NT2/D1 (cell line): Measurements from ENCODE around the gene HIPK2.

Source experiments
- SUZ12 ChIP-seq: IDR thresholded peaks from 2 replicates; pipeline ENCODE4 v1.6.1; 2011; ENCODE audit not compliant: insufficient read length, insufficient read depth; ENCODE audit errors: extremely low read depth
- YY1 ChIP-seq: IDR thresholded peaks from 2 replicates; pipeline ENCODE4 v1.6.1; 2011; ENCODE audit not compliant: insufficient read length, insufficient read depth
- ZNF274 ChIP-seq: IDR thresholded peaks from 2 replicates; pipeline ENCODE4 v1.6.1; 2011; ENCODE audit warnings: mild to moderate bottlenecking, low read depth, low read length

GRCh38 chr7:139563856-139564255 lies 213.9 kb downstream of the HIPK2 start:
- no peak for TF ChIP-seq ZNF274
- no peak for TF ChIP-seq YY1
- no peak for TF ChIP-seq SUZ12
